Prostate gland (tissue), 2 donors: ENCODE results near the gene PAX5. TPM values are rescaled to one million over a fixed set of nuclear protein-coding genes. Genes with fewer than 3 reads are reported as not detected.

ENCODE experiments used
- DNase-seq: peaks from one replicate; pipeline ENCODE4 v3.0.0-alpha.2; 2019; ENCODE audit warnings: low spot score
- H3K27ac ChIP-seq, 2 donors: fragments of 200-600 bp; sonication (generic); 2 replicates each; pipeline ENCODE4 v1.5.1; 2017 to 2019
- H3K27me3 ChIP-seq: fragments of 200-600 bp; sonication (generic); replicated peaks from 2 replicates; pipeline ENCODE4 v1.5.1; 2019; ENCODE audit not compliant: insufficient read depth
- H3K36me3 ChIP-seq, 2 donors: fragments of 200-600 bp; sonication (generic); 1 replicate in 1 of 2; 2 replicates in 1 of 2; pipeline versions ENCODE4 v1.5.1 to v1.8.1; 2017 to 2019
- H3K4me1 ChIP-seq: fragments of 200-600 bp; sonication (generic); replicated peaks from 2 replicates; pipeline ENCODE4 v1.5.1; 2019
- H3K4me3 ChIP-seq, 2 donors: fragments of 200-600 bp; sonication (generic); 2 replicates each; pipeline ENCODE4 v1.5.1; 2017 to 2019
- H3K9me3 ChIP-seq: fragments of 200-600 bp; sonication (generic); 2 replicates; pipeline ENCODE4 v1.5.1; 2017
- POLR2A ChIP-seq: fragments of 450-650 bp; IDR thresholded peaks from one replicate; pipeline ENCODE4 v1.6.1; 2016; ENCODE audit warnings: antibody characterized with exemption, mild to moderate bottlenecking
- POLR2AphosphoS5 ChIP-seq: sonication (generic); formaldehyde crosslinking; IDR thresholded peaks from one replicate; pipeline ENCODE4 v1.6.1; 2017; ENCODE audit warnings: antibody characterized with exemption
- WGBS: methylation state at CpG from one replicate; pipeline ENCODE4 v1.1.5; 2018; 5-methylcytosine and 5-hydroxymethylcytosine counted together
- intact Hi-C: fragments of 100-400 bp; cut with DNase I; formaldehyde crosslinking; loops from one replicate; pipeline ENCODE4 v1.14.2; 2022
- total RNA-seq, 2 donors: library from RNA; depleted of rRNA; stranded (reverse); fragments of >200 nt; gene quantifications; one replicate each; pipeline ENCODE4 v1.1.0, GENCODE V29; 2016
- TF ChIP-seq, protein P1 (sequence below), 4 experiments: fragments of 200-600 bp in 2 of 4; fragments of 450-650 bp in 2 of 4; sonication (generic) in 2 of 4; IDR thresholded peaks; 1 replicate in 3 of 4; 2 replicates in 1 of 4; pipeline ENCODE4 v1.5.1; 2016 to 2019; ENCODE audit warnings: antibody characterized with exemption in 4 of 4, mild to moderate bottlenecking in 2 of 4, moderate library complexity in 2 of 4

The PAX5 gene
- total RNA-seq, 2 donors from 2014 or later, result 0.05 to 0.11 TPM

DNA sequence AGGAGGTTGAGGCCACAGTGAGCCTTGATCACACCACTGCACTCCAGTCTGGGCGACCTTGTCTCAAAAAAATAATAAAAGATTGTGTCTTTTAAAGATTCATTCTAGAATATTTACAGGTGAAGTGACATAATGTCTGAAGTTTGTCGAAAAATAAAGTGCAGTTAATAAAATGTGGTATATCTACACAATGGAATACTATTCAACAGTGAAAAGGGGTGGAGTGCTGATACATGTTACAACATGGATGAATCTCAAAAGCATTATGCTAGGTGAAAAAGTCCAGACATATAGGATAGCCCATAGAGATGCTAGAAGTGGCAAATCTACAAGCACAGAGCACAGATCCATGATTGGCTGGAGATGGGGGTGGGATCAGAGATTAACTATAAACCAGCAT lies 101.9 kb downstream of the PAX5 start:
- no peak for DNase-seq
- no peaks in the 10 kb centered on the region for H3K9me3 ChIP-seq
- TF ChIP-seq, protein P1, sequence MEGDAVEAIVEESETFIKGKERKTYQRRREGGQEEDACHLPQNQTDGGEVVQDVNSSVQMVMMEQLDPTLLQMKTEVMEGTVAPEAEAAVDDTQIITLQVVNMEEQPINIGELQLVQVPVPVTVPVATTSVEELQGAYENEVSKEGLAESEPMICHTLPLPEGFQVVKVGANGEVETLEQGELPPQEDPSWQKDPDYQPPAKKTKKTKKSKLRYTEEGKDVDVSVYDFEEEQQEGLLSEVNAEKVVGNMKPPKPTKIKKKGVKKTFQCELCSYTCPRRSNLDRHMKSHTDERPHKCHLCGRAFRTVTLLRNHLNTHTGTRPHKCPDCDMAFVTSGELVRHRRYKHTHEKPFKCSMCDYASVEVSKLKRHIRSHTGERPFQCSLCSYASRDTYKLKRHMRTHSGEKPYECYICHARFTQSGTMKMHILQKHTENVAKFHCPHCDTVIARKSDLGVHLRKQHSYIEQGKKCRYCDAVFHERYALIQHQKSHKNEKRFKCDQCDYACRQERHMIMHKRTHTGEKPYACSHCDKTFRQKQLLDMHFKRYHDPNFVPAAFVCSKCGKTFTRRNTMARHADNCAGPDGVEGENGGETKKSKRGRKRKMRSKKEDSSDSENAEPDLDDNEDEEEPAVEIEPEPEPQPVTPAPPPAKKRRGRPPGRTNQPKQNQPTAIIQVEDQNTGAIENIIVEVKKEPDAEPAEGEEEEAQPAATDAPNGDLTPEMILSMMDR (IDR thresholded peaks at IDR 0.05), result no peak
- TF ChIP-seq POLR2AphosphoS5 (no peak), POLR2A (no peak)
- intact Hi-C loops, result no loop called here
- no peak overlapping the region for H3K27ac ChIP-seq
- no peaks in the 10 kb centered on the region for H3K4me1 ChIP-seq
- H3K27me3 ChIP-seq, result no peaks in the 10 kb centered on the region
- H3K4me3 ChIP-seq, result no peak overlapping the region
- WGBS, result 45% methylated on average over 2 of the region's 2 CpGs
- no peaks in the 10 kb centered on the region for H3K36me3 ChIP-seq

- Histone ChIP-seq H3K27me3 (no peaks in the 10 kb centered on the region), H3K27ac (no peak overlapping the region), H3K36me3 (no peaks in the 10 kb centered on the region), H3K4me3 (no peak overlapping the region), H3K4me1 (no peaks in the 10 kb centered on the region), H3K9me3 (no peaks in the 10 kb centered on the region)
- intact Hi-C loops, result no loop called here
- WGBS, result 90% methylated on average over 4 of the region's 4 CpGs
- no peak for DNase-seq
- no peak for TF ChIP-seq POLR2A
- no peak for TF ChIP-seq POLR2AphosphoS5
- TF ChIP-seq, protein P1 (IDR thresholded peaks at IDR 0.05), result no peak
These were observed 103.1 kb downstream of the PAX5 start for GRCh38 chr9:36930941-36931340.

- Histone ChIP-seq H3K9me3 (no peaks in the 10 kb centered on the region), H3K27ac (no peak overlapping the region), H3K4me3 (no peak overlapping the region), H3K27me3 (no peaks in the 10 kb centered on the region), H3K4me1 (no peaks in the 10 kb centered on the region), H3K36me3 (no peaks in the 10 kb centered on the region)
- WGBS, result 89% methylated on average over 5 of the region's 5 CpGs
- DNase-seq, result no peak
- no peak for TF ChIP-seq POLR2A
- TF ChIP-seq, protein P1 (IDR thresholded peaks at IDR 0.05), result no peak
- no peak for TF ChIP-seq POLR2AphosphoS5
- intact Hi-C loops, result no loop called here
These were observed 104.8 kb downstream of the PAX5 start for GRCh38 chr9:36929350-36929675.

- Histone ChIP-seq H3K4me1 (no peaks in the 10 kb centered on the region), H3K27me3 (no peaks in the 10 kb centered on the region), H3K36me3 (no peaks in the 10 kb centered on the region), H3K4me3 (no peak overlapping the region), H3K27ac (no peak overlapping the region), H3K9me3 (no peaks in the 10 kb centered on the region)
- DNase-seq, result no peak
- intact Hi-C loops, result no loop called here
- TF ChIP-seq, protein P1 (IDR thresholded peaks at IDR 0.05), result no peak
- TF ChIP-seq POLR2AphosphoS5 (no peak), POLR2A (no peak)
- WGBS, result 15% methylated on average over 3 of the region's 3 CpGs
These were observed 105.3 kb downstream of the PAX5 start for GRCh38 chr9:36928670-36929349.

GRCh38 chr9:36928210-36928609 lies 105.9 kb downstream of the PAX5 start:
- Histone ChIP-seq H3K27ac (no peak overlapping the region), H3K27me3 (no peaks in the 10 kb centered on the region), H3K4me1 (no peaks in the 10 kb centered on the region), H3K9me3 (no peaks in the 10 kb centered on the region), H3K4me3 (no peak overlapping the region), H3K36me3 (no peaks in the 10 kb centered on the region)
- intact Hi-C loops, result no loop called here
- TF ChIP-seq, protein P1 (IDR thresholded peaks at IDR 0.05), result no peak
- TF ChIP-seq POLR2AphosphoS5 (no peak), POLR2A (no peak)
- 98% methylated on average over 2 of the region's 2 CpGs for WGBS
- no peak for DNase-seq
